ENCODE results near the gene TFDP1.

TFDP1 gene

GRCh38 chr13:113670541-113670940, 86.0 kb downstream of the TFDP1 start:
- Histone ChIP-seq H3K27me3 (ENCODE audit: insufficient read depth, poor library complexity, severe bottlenecking) (no peaks in the 10 kb centered on the region), H3K27ac (replicated peaks) (no peak overlapping the region), H3K4me3 (replicated peaks; ENCODE audit: insufficient read depth, low read length) (no peak overlapping the region)
- no peak for DNase-seq (ENCODE audit: low read depth in 1 of 2, low spot score in 1 of 2)
- TF ChIP-seq SPI1 (IDR thresholded peaks at IDR 0.05; ENCODE audit: borderline replicate concordance, low read depth): no peak
- no peak for TF ChIP-seq REST (IDR thresholded peaks at IDR 0.05; ENCODE audit: insufficient replicate concordance, low read depth)
- no peak for TF ChIP-seq GABPA (IDR thresholded peaks at IDR 0.05; ENCODE audit: low read depth)
- TF ChIP-seq POLR2AphosphoS5 (IDR thresholded peaks at IDR 0.05; ENCODE audit: low read depth): no peak
- TF ChIP-seq, protein P1, sequence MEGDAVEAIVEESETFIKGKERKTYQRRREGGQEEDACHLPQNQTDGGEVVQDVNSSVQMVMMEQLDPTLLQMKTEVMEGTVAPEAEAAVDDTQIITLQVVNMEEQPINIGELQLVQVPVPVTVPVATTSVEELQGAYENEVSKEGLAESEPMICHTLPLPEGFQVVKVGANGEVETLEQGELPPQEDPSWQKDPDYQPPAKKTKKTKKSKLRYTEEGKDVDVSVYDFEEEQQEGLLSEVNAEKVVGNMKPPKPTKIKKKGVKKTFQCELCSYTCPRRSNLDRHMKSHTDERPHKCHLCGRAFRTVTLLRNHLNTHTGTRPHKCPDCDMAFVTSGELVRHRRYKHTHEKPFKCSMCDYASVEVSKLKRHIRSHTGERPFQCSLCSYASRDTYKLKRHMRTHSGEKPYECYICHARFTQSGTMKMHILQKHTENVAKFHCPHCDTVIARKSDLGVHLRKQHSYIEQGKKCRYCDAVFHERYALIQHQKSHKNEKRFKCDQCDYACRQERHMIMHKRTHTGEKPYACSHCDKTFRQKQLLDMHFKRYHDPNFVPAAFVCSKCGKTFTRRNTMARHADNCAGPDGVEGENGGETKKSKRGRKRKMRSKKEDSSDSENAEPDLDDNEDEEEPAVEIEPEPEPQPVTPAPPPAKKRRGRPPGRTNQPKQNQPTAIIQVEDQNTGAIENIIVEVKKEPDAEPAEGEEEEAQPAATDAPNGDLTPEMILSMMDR (IDR thresholded peaks at IDR 0.05; ENCODE audit: insufficient read depth, low read length): no peak

GRCh38 chr13:113671066-113672001, 86.8 kb downstream of the TFDP1 start:
- Histone ChIP-seq H3K4me3 (replicated peaks; ENCODE audit: insufficient read depth, low read length) (no peak overlapping the region), H3K27me3 (ENCODE audit: insufficient read depth, poor library complexity, severe bottlenecking) (no peaks in the 10 kb centered on the region), H3K27ac (replicated peaks) (no peak overlapping the region)
- TF ChIP-seq POLR2AphosphoS5 (IDR thresholded peaks at IDR 0.05; ENCODE audit: low read depth) (no peak), SPI1 (IDR thresholded peaks at IDR 0.05; ENCODE audit: borderline replicate concordance, low read depth) (no peak), GABPA (IDR thresholded peaks at IDR 0.05; ENCODE audit: low read depth) (no peak), REST (IDR thresholded peaks at IDR 0.05; ENCODE audit: insufficient replicate concordance, low read depth) (no peak)
- TF ChIP-seq, protein P1 (IDR thresholded peaks at IDR 0.05; ENCODE audit: insufficient read depth, low read length): no peak
- no peak for DNase-seq (ENCODE audit: low read depth in 1 of 2, low spot score in 1 of 2)

DNA sequence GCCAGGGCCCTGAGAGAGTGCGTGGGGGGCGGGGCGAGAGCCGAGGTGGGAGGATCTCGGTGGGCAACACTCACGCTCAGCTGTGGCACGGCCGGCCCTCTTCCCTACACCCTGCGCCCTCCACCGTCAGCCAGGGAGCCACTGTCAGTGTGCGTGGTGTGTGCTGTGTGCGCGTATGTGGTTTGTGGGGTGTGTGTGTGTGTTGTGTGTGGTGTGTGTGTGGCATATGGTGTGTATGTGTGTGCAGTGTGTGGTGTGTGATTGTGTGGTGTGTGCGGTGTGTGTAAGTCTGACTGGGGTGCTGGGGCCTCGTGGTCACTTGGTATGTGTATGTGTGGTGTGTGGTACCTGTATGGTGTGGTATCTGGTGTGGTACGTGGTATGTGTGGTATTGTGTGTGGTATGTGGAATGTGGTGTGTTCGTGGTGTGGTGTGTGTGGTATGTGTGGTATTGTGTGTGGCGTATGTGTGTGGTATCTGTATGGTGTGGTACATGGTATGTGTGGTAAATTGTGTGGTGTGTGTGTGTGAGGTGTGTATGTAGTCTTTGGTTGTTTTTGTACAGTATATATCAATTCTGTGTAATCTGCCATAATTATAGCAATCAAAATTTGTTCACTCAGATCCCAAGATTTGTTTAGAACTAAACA, 87.6 kb downstream of the TFDP1 start:
- no peak overlapping the region for H3K4me3 ChIP-seq (replicated peaks; ENCODE audit: insufficient read depth, low read length)
- no peak for TF ChIP-seq SPI1 (IDR thresholded peaks at IDR 0.05; ENCODE audit: borderline replicate concordance, low read depth)
- TF ChIP-seq GABPA (IDR thresholded peaks at IDR 0.05; ENCODE audit: low read depth): no peak
- H3K27me3 ChIP-seq (ENCODE audit: insufficient read depth, poor library complexity, severe bottlenecking): no peaks in the 10 kb centered on the region
- DNase-seq (ENCODE audit: low read depth in 1 of 2, low spot score in 1 of 2): no peak
- no peak overlapping the region for H3K27ac ChIP-seq (replicated peaks)

Data from HL-60 (cell line).